Measurements from ENCODE around the gene PTPRQ. TPM values are rescaled to one million over a fixed set of nuclear protein-coding genes. Genes with fewer than 3 reads are reported as not detected.

The PTPRQ gene
- total RNA-seq, 2 experiments from 2014 or later, result not detected

- CTCF ChIA-PET, result no interaction called here
- Mint-ChIP-seq H3K9me3 (ENCODE audit: low read depth) (no peaks in the 10 kb centered on the region), H3K4me3 (no peak overlapping the region), H3K27me3 (no peaks in the 10 kb centered on the region), H3K4me1 (no peaks in the 10 kb centered on the region), H3K36me3 (no peaks in the 10 kb centered on the region), H3K27ac (no peak overlapping the region)
- no peak for DNase-seq
- ATAC-seq, result no peak
Measured at GRCh38 chr12:80491166-80491565, 47.1 kb downstream of the PTPRQ start.

- ATAC-seq (no peak), DNase-seq (no peak)
- no peak overlapping the region for H3K27ac Mint-ChIP-seq
- H3K9me3 Mint-ChIP-seq (ENCODE audit: low read depth), result peaks cover 2% of the 10 kb centered on the region
- no peaks in the 10 kb centered on the region for H3K36me3 Mint-ChIP-seq
- H3K4me1 Mint-ChIP-seq, result no peaks in the 10 kb centered on the region
- CTCF ChIA-PET, result no interaction called here
- H3K4me3 Mint-ChIP-seq, result no peak overlapping the region
- no peaks in the 10 kb centered on the region for H3K27me3 Mint-ChIP-seq
Measured at GRCh38 chr12:80493466-80493865, 49.4 kb downstream of the PTPRQ start.

- CTCF ChIA-PET, result no interaction called here
- no peak overlapping the region for H3K4me3 Mint-ChIP-seq
Measured at GRCh38 chr12:80494836-80495235, 50.8 kb downstream of the PTPRQ start.

GRCh38 chr12:80498059-80498728 is 54.2 kb downstream of the PTPRQ start:
- H3K27me3 Mint-ChIP-seq, result no peaks in the 10 kb centered on the region
- ATAC-seq (no peak), DNase-seq (no peak)
- no peaks in the 10 kb centered on the region for H3K4me1 Mint-ChIP-seq
- H3K36me3 Mint-ChIP-seq, result no peaks in the 10 kb centered on the region
- CTCF ChIA-PET, result no interaction called here
- H3K27ac Mint-ChIP-seq, result no peak overlapping the region
- H3K9me3 Mint-ChIP-seq (ENCODE audit: low read depth), result peaks cover 2% of the 10 kb centered on the region
- H3K4me3 Mint-ChIP-seq, result no peak overlapping the region

More at GRCh38 chr12:80494836-80495235, 50.8 kb downstream of the PTPRQ start:
- ATAC-seq (no peak), DNase-seq (no peak)
- peaks cover 2% of the 10 kb centered on the region for H3K9me3 Mint-ChIP-seq (ENCODE audit: low read depth)
- H3K27ac Mint-ChIP-seq, result no peak overlapping the region
- H3K36me3 Mint-ChIP-seq, result no peaks in the 10 kb centered on the region
- H3K4me1 Mint-ChIP-seq, result no peaks in the 10 kb centered on the region
- no peaks in the 10 kb centered on the region for H3K27me3 Mint-ChIP-seq

GRCh38 chr12:80504389-80505163 is 60.5 kb downstream of the PTPRQ start:
- no peaks in the 10 kb centered on the region for H3K4me1 Mint-ChIP-seq
- no peaks in the 10 kb centered on the region for H3K36me3 Mint-ChIP-seq
- no peak overlapping the region for H3K4me3 Mint-ChIP-seq
- no peaks in the 10 kb centered on the region for H3K27me3 Mint-ChIP-seq
- ATAC-seq (no peak), DNase-seq (no peak)
- H3K27ac Mint-ChIP-seq, result no peak overlapping the region
- H3K9me3 Mint-ChIP-seq (ENCODE audit: low read depth), result peaks cover 2% of the 10 kb centered on the region
- CTCF ChIA-PET, result no interaction called here

GRCh38 chr12:80509781-80510556 is 65.9 kb downstream of the PTPRQ start:
- H3K27me3 Mint-ChIP-seq, result no peaks in the 10 kb centered on the region
- no peaks in the 10 kb centered on the region for H3K4me1 Mint-ChIP-seq
- no peak for ATAC-seq
- CTCF ChIA-PET, result no interaction called here
- H3K36me3 Mint-ChIP-seq, result no peaks in the 10 kb centered on the region
- no peak overlapping the region for H3K4me3 Mint-ChIP-seq
- peaks cover 3% of the 10 kb centered on the region for H3K9me3 Mint-ChIP-seq (ENCODE audit: low read depth)
- no peak overlapping the region for H3K27ac Mint-ChIP-seq
- no peak for DNase-seq

GRCh38 chr12:80512781-80513180 is 68.7 kb downstream of the PTPRQ start:
- no peaks in the 10 kb centered on the region for H3K36me3 Mint-ChIP-seq
- H3K9me3 Mint-ChIP-seq (ENCODE audit: low read depth), result peaks cover 5% of the 10 kb centered on the region
- no peaks in the 10 kb centered on the region for H3K4me1 Mint-ChIP-seq
- no peak overlapping the region for H3K4me3 Mint-ChIP-seq
- ATAC-seq, result no peak
- no peak overlapping the region for H3K27ac Mint-ChIP-seq
- H3K27me3 Mint-ChIP-seq, result no peaks in the 10 kb centered on the region
- DNase-seq, result no peak
- CTCF ChIA-PET, result no interaction called here

GRCh38 chr12:80513211-80513610 is 69.2 kb downstream of the PTPRQ start:
- no peak for DNase-seq
- CTCF ChIA-PET, result no interaction called here
- Mint-ChIP-seq H3K9me3 (ENCODE audit: low read depth) (peaks cover 8% of the 10 kb centered on the region), H3K27ac (no peak overlapping the region), H3K27me3 (no peaks in the 10 kb centered on the region), H3K4me1 (no peaks in the 10 kb centered on the region), H3K4me3 (no peak overlapping the region), H3K36me3 (no peaks in the 10 kb centered on the region)
- ATAC-seq, result no peak

- CTCF ChIA-PET, result no interaction called here
- Mint-ChIP-seq H3K9me3 (ENCODE audit: low read depth) (peaks cover 8% of the 10 kb centered on the region), H3K27ac (no peak overlapping the region), H3K4me1 (no peaks in the 10 kb centered on the region), H3K36me3 (no peaks in the 10 kb centered on the region), H3K4me3 (no peak overlapping the region), H3K27me3 (no peaks in the 10 kb centered on the region)
- no peak for DNase-seq
- ATAC-seq, result no peak
Measured at GRCh38 chr12:80517655-80518054, 73.6 kb downstream of the PTPRQ start.

GRCh38 chr12:80531646-80532045 is 87.6 kb downstream of the PTPRQ start:
- Mint-ChIP-seq H3K4me1 (no peaks in the 10 kb centered on the region), H3K9me3 (ENCODE audit: low read depth) (no peaks in the 10 kb centered on the region), H3K27me3 (no peaks in the 10 kb centered on the region), H3K36me3 (no peaks in the 10 kb centered on the region), H3K4me3 (no peak overlapping the region), H3K27ac (no peak overlapping the region)
- CTCF ChIA-PET, result no interaction called here
- DNase-seq, result no peak
- ATAC-seq, result no peak

GRCh38 chr12:80539029-80539428 is 95.0 kb downstream of the PTPRQ start:
- CTCF ChIA-PET, result no interaction called here
- Mint-ChIP-seq H3K4me3 (no peak overlapping the region), H3K27ac (no peak overlapping the region), H3K36me3 (no peaks in the 10 kb centered on the region), H3K27me3 (no peaks in the 10 kb centered on the region), H3K9me3 (ENCODE audit: low read depth) (no peaks in the 10 kb centered on the region), H3K4me1 (no peaks in the 10 kb centered on the region)
- DNase-seq, result no peak
- ATAC-seq, result no peak

GRCh38 chr12:80549298-80549697 is 105.3 kb downstream of the PTPRQ start:
- Mint-ChIP-seq H3K4me3 (no peak overlapping the region), H3K4me1 (no peaks in the 10 kb centered on the region)

GRCh38 chr12:80551897-80552296 is 107.9 kb downstream of the PTPRQ start:
- Mint-ChIP-seq H3K27me3 (no peaks in the 10 kb centered on the region), H3K4me1 (no peaks in the 10 kb centered on the region), H3K4me3 (no peak overlapping the region), H3K9me3 (ENCODE audit: low read depth) (no peaks in the 10 kb centered on the region), H3K36me3 (no peaks in the 10 kb centered on the region), H3K27ac (no peak overlapping the region)
- no peak for DNase-seq
- CTCF ChIA-PET, result no interaction called here
- ATAC-seq, result no peak

More at GRCh38 chr12:80549298-80549697, 105.3 kb downstream of the PTPRQ start:
- ATAC-seq (no peak), DNase-seq (no peak)
- Mint-ChIP-seq H3K36me3 (no peaks in the 10 kb centered on the region), H3K9me3 (ENCODE audit: low read depth) (no peaks in the 10 kb centered on the region), H3K27me3 (no peaks in the 10 kb centered on the region), H3K27ac (no peak overlapping the region)
- CTCF ChIA-PET, result no interaction called here

GRCh38 chr12:80553316-80553715 is 109.3 kb downstream of the PTPRQ start:
- Mint-ChIP-seq H3K27ac (no peak overlapping the region), H3K36me3 (no peaks in the 10 kb centered on the region), H3K4me1 (no peaks in the 10 kb centered on the region), H3K27me3 (no peaks in the 10 kb centered on the region), H3K9me3 (ENCODE audit: low read depth) (no peaks in the 10 kb centered on the region), H3K4me3 (no peak overlapping the region)
- CTCF ChIA-PET, result no interaction called here
- ATAC-seq, result no peak
- no peak for DNase-seq
